ENCODE results near the gene P2RX5.

P2RX5 gene

GRCh38 chr17:3693829-3694231 lies 2.1 kb downstream of the P2RX5 start:
- POLR2A ChIA-PET: interaction anchor here (0.7 kb wide), 1 partner anchor 935 kb away, joined by 3 read pairs; no protein-coding TSS in a partner anchor

DNA sequence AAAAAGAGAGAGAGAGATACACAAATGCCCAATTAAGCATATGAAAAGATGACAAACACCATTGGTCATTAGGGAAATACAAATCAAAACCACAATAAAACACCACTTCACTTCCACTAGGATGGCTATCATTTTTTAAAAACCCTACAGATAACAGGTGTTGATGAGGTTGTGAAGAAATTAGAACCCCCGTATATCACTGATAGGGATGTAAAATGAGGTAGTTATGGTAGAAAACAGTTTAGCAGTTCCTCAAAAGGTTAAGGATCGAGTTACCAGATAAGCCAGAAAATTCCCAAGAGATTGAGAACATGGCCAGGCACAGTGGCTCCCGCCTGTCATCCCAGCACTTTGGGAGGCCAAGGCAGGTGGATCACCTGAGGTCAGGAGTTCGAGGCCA lies 2.8 kb downstream of the P2RX5 start:
- no peak overlapping the region for H3K4me3 ChIP-seq (ENCODE audit: low read depth, low read length)
- ChIA-PET CTCF (interaction anchor here (1.0 to 1.4 kb wide), 3 partner anchors 8 to 153 kb away, joined by 3 to 7 read pairs (median 3); partner anchors contain the start of gene NCBP3), POLR2A (no interaction called here)
- no peak for DNase-seq (ENCODE audit: low read depth, low spot score)
- TF ChIP-seq CTCF (IDR thresholded peaks at IDR 0.05; ENCODE audit: insufficient read depth, low read length, missing control alignments): no peak

More at GRCh38 chr17:3693829-3694231, 2.1 kb downstream of the P2RX5 start:
- CTCF ChIA-PET: interaction anchor here (1.2 kb wide), 1 partner anchor 9 kb away, joined by 3 read pairs; no protein-coding TSS in a partner anchor
- no peak for TF ChIP-seq CTCF (IDR thresholded peaks at IDR 0.05; ENCODE audit: insufficient read depth, low read length, missing control alignments)
- no peak for DNase-seq (ENCODE audit: low read depth, low spot score)
- H3K4me3 ChIP-seq (ENCODE audit: low read depth, low read length): no peak overlapping the region

DNA sequence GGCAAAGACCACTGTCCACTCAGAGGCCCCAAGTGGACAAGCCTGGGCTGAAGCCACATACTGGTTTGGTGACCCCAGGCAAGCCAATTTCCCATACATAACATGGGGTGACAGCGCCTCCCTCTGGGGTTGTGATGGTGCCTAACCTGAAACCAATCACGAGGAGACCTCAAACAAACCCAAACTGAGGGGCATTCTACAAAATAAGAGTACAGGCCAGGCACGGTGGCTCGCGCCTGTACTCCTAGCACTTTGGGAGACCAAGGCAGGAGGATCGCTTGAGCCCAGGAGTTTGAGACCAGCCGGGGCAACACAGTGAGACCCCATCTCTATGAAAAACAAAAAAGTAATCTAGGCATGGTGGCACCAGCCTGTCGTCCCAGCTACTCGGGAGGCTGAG lies 3.6 kb downstream of the P2RX5 start:
- H3K4me3 ChIP-seq (ENCODE audit: low read depth, low read length): no peak overlapping the region
- DNase-seq (ENCODE audit: low read depth, low spot score): no peak
- ChIA-PET POLR2A (no interaction called here), CTCF (interaction anchor here (1.0 to 1.4 kb wide), 3 partner anchors 10 to 154 kb away, joined by 3 to 7 read pairs (median 3); partner anchors contain the start of gene NCBP3)
- TF ChIP-seq CTCF (IDR thresholded peaks at IDR 0.05; ENCODE audit: insufficient read depth, low read length, missing control alignments): no peak

GRCh38 chr17:3691617-3692067 lies 4.3 kb downstream of the P2RX5 start:
- no peak overlapping the region for H3K4me3 ChIP-seq (ENCODE audit: low read depth, low read length)
- ChIA-PET CTCF (interaction anchor here (1.3 to 1.4 kb wide), 2 partner anchors 9 to 31 kb away, joined by 3 to 7 read pairs; no protein-coding TSS in a partner anchor), POLR2A (no interaction called here)
- no peak for DNase-seq (ENCODE audit: low read depth, low spot score)
- TF ChIP-seq CTCF (IDR thresholded peaks at IDR 0.05; ENCODE audit: insufficient read depth, low read length, missing control alignments): no peak

GRCh38 chr17:3690094-3690715 lies 5.8 kb downstream of the P2RX5 start:
- DNase-seq (ENCODE audit: low read depth, low spot score): no peak
- CTCF ChIA-PET: no interaction called here
- TF ChIP-seq CTCF (IDR thresholded peaks at IDR 0.05; ENCODE audit: insufficient read depth, low read length, missing control alignments): no peak
- H3K4me3 ChIP-seq (ENCODE audit: low read depth, low read length): no peak overlapping the region
- POLR2A ChIA-PET: no interaction called here

GRCh38 chr17:3689262-3690093 lies 6.5 kb downstream of the P2RX5 start:
- ChIA-PET POLR2A (no interaction called here), CTCF (no interaction called here)
- TF ChIP-seq CTCF (IDR thresholded peaks at IDR 0.05; ENCODE audit: insufficient read depth, low read length, missing control alignments): no peak

More at GRCh38 chr17:3689262-3690093, 6.5 kb downstream of the P2RX5 start:
- no peak for DNase-seq (ENCODE audit: low read depth, low spot score)
- H3K4me3 ChIP-seq (ENCODE audit: low read depth, low read length): no peak overlapping the region

Measured in AG04449 (cell line).